Effector memory CD4-positive, alpha-beta T cell (primary cell): ENCODE data around the gene FLT4.
"Not testable (repeated sequence)": the region's sequence is repeated elsewhere in the genome, so short reads cannot be mapped to it uniquely, and the experiment has no call there.

ENCODE experiments used
- DNase-seq, 3 donors: peaks; one replicate each; pipeline ENCODE4 v3.0.0-alpha.2; 2020
- H3K27ac ChIP-seq: 2 replicates; pipeline ENCODE4 v1.7.0; 2013; ENCODE audit warnings: mild to moderate bottlenecking, low read length, moderate library complexity; ENCODE audit not compliant: insufficient read depth, poor library complexity, severe bottlenecking
- H3K27me3 ChIP-seq: replicated peaks from 2 replicates; pipeline ENCODE4 v1.7.0; 2013; ENCODE audit warnings: mild to moderate bottlenecking, low read length; ENCODE audit not compliant: insufficient read depth, control insufficient read depth, poor library complexity, severe bottlenecking
- H3K36me3 ChIP-seq: 2 replicates; pipeline ENCODE4 v1.7.0; 2013; ENCODE audit warnings: mild to moderate bottlenecking, low read length, moderate library complexity; ENCODE audit not compliant: control insufficient read depth, insufficient read depth
- H3K4me1 ChIP-seq: 2 replicates; pipeline ENCODE4 v1.7.0; 2013; ENCODE audit warnings: low read length, mild to moderate bottlenecking; ENCODE audit not compliant: control insufficient read depth, insufficient read depth, poor library complexity, severe bottlenecking
- H3K4me3 ChIP-seq: 2 replicates; pipeline ENCODE4 v1.7.0; 2013; ENCODE audit warnings: low read length, low read depth, mild to moderate bottlenecking; ENCODE audit not compliant: insufficient read depth, poor library complexity, severe bottlenecking
- H3K9me3 ChIP-seq: 2 replicates; pipeline ENCODE4 v1.7.0; 2013; ENCODE audit warnings: mild to moderate bottlenecking, low read length, moderate library complexity; ENCODE audit not compliant: control insufficient read depth

Gene FLT4

GRCh38 chr5:180670586-180671359 is 21.4 kb upstream of the FLT4 start:
- Histone ChIP-seq H3K27me3 (peaks cover 7% of the 10 kb centered on the region), H3K4me1 (no peaks in the 10 kb centered on the region), H3K9me3 (no peaks in the 10 kb centered on the region), H3K27ac (no peak overlapping the region), H3K36me3 (no peaks in the 10 kb centered on the region), H3K4me3 (no peak overlapping the region)
- DNase-seq: no peak

- Histone ChIP-seq H3K4me1 (no peaks in the 10 kb centered on the region), H3K9me3 (no peaks in the 10 kb centered on the region), H3K27me3 (peaks cover 7% of the 10 kb centered on the region), H3K36me3 (no peaks in the 10 kb centered on the region), H3K4me3 (no peak overlapping the region), H3K27ac (no peak overlapping the region)
- DNase-seq: no peak
Observed at GRCh38 chr5:180670157-180670556, 20.8 kb upstream of the FLT4 start.

- Histone ChIP-seq H3K27me3 (peaks cover 7% of the 10 kb centered on the region), H3K4me3 (no peak overlapping the region), H3K4me1 (no peaks in the 10 kb centered on the region), H3K9me3 (no peaks in the 10 kb centered on the region), H3K27ac (no peak overlapping the region), H3K36me3 (no peaks in the 10 kb centered on the region)
- no peak for DNase-seq
Observed at GRCh38 chr5:180669661-180670060, 20.3 kb upstream of the FLT4 start.

GRCh38 chr5:180668835-180669596 is 19.6 kb upstream of the FLT4 start:
- peaks cover 7% of the 10 kb centered on the region for H3K27me3 ChIP-seq
- H3K36me3 ChIP-seq: no peaks in the 10 kb centered on the region
- H3K9me3 ChIP-seq: no peaks in the 10 kb centered on the region
- H3K27ac ChIP-seq: no peak overlapping the region
- no peak overlapping the region for H3K4me3 ChIP-seq
- no peaks in the 10 kb centered on the region for H3K4me1 ChIP-seq
- no peak for DNase-seq

GRCh38 chr5:180666812-180667211 is 17.4 kb upstream of the FLT4 start:
- no peak for DNase-seq
- no peaks in the 10 kb centered on the region for H3K4me1 ChIP-seq
- no peaks in the 10 kb centered on the region for H3K9me3 ChIP-seq
- no peaks in the 10 kb centered on the region for H3K27me3 ChIP-seq
- no peaks in the 10 kb centered on the region for H3K36me3 ChIP-seq
- no peak overlapping the region for H3K4me3 ChIP-seq
- no peak overlapping the region for H3K27ac ChIP-seq

GRCh38 chr5:180665682-180666404 is 16.4 kb upstream of the FLT4 start:
- Histone ChIP-seq H3K4me1 (no peaks in the 10 kb centered on the region), H3K27ac (no peak overlapping the region), H3K36me3 (no peaks in the 10 kb centered on the region), H3K4me3 (no peak overlapping the region), H3K27me3 (no peaks in the 10 kb centered on the region), H3K9me3 (no peaks in the 10 kb centered on the region)
- DNase-seq: no peak

- no peak for DNase-seq
- H3K4me3 ChIP-seq: no peak overlapping the region
- H3K36me3 ChIP-seq: no peaks in the 10 kb centered on the region
- no peaks in the 10 kb centered on the region for H3K9me3 ChIP-seq
- H3K27me3 ChIP-seq: no peaks in the 10 kb centered on the region
- no peak overlapping the region for H3K27ac ChIP-seq
- H3K4me1 ChIP-seq: no peaks in the 10 kb centered on the region
Observed at GRCh38 chr5:180658774-180659564, 9.6 kb upstream of the FLT4 start.

GRCh38 chr5:180655243-180655642 is 5.8 kb upstream of the FLT4 start:
- H3K27ac ChIP-seq, H3K9me3 ChIP-seq, H3K27me3 ChIP-seq, H3K4me1 ChIP-seq, DNase-seq, H3K4me3 ChIP-seq, H3K36me3 ChIP-seq: not testable (repeated sequence)

- Histone ChIP-seq H3K4me3 (no peak overlapping the region), H3K27ac (no peak overlapping the region), H3K4me1 (no peaks in the 10 kb centered on the region), H3K36me3 (no peaks in the 10 kb centered on the region), H3K27me3 (peaks cover 5% of the 10 kb centered on the region), H3K9me3 (no peaks in the 10 kb centered on the region)
- no peak for DNase-seq
Observed at GRCh38 chr5:180652771-180653170, 3.4 kb upstream of the FLT4 start.
